Astrocyte (in vitro differentiated cells and primary cell): ENCODE measurements around the gene HOXC9. TPM values are rescaled to one million over a fixed set of nuclear protein-coding genes. Genes with fewer than 3 reads are reported as not detected.

Experiments used
- DNase-seq: peaks from one replicate; pipeline ENCODE4 v3.0.0-alpha.2; 2010; ENCODE audit warnings: low read depth
- FAIRE-seq: peaks from 2 replicates; lab custom pipeline; 2011; peaks lifted over from hg19 to GRCh38; lab: Jason Lieb, UNC
- H2AFZ ChIP-seq: 2 replicates; pipeline ENCODE4 v1.6.0; 2012; ENCODE audit warnings: low read depth, low read length, inconsistent platforms
- H3K27ac ChIP-seq: 2 replicates; pipeline ENCODE4 v1.5.1; 2011; ENCODE audit warnings: low read depth, low read length, inconsistent platforms
- H3K27me3 ChIP-seq: 2 replicates; pipeline ENCODE4 v1.6.0; 2011; ENCODE audit warnings: low read length, inconsistent platforms; ENCODE audit not compliant: insufficient read depth
- H3K36me3 ChIP-seq: 2 replicates; pipeline ENCODE4 v1.5.1; 2011; ENCODE audit warnings: low read length, inconsistent platforms; ENCODE audit not compliant: insufficient read depth
- H3K4me1 ChIP-seq: 2 replicates; pipeline ENCODE4 v1.5.1; 2011; ENCODE audit warnings: low read length, inconsistent platforms; ENCODE audit not compliant: insufficient read depth
- H3K4me2 ChIP-seq: 2 replicates; pipeline ENCODE4 v1.6.0; 2012; ENCODE audit warnings: low read length, inconsistent platforms
- H3K4me3 ChIP-seq: 2 replicates; pipeline ENCODE4 v1.5.1; 2011; ENCODE audit warnings: low read depth, mild to moderate bottlenecking, low read length, inconsistent platforms; ENCODE audit not compliant: insufficient read depth
- H3K79me2 ChIP-seq: 2 replicates; pipeline ENCODE4 v1.6.0; 2012; ENCODE audit warnings: mild to moderate bottlenecking, low read length, inconsistent platforms; ENCODE audit not compliant: insufficient read depth
- H3K9ac ChIP-seq: 2 replicates; pipeline ENCODE4 v1.6.0; 2012; ENCODE audit warnings: mild to moderate bottlenecking, low read length, inconsistent platforms
- H3K9me3 ChIP-seq: 2 replicates; pipeline ENCODE4 v1.5.1; 2012; ENCODE audit warnings: low read depth, mild to moderate bottlenecking, low read length, inconsistent platforms; ENCODE audit not compliant: insufficient read depth
- H4K20me1 ChIP-seq: 2 replicates; pipeline ENCODE4 v1.6.0; 2012; ENCODE audit warnings: low read length, inconsistent platforms; ENCODE audit not compliant: insufficient read depth
- H3K27ac Mint-ChIP-seq: one replicate; pipeline ENCODE4 v1.8.0; 2021; ENCODE audit warnings: mild to moderate bottlenecking, mixed read lengths; ENCODE audit not compliant: unreplicated experiment
- H3K27me3 Mint-ChIP-seq: one replicate; pipeline ENCODE4 v1.8.0; 2021; ENCODE audit warnings: low read depth, mixed read lengths; ENCODE audit not compliant: unreplicated experiment
- H3K36me3 Mint-ChIP-seq: one replicate; pipeline ENCODE4 v1.8.0; 2021; ENCODE audit warnings: low read depth, mixed read lengths; ENCODE audit not compliant: unreplicated experiment
- H3K4me1 Mint-ChIP-seq: one replicate; pipeline ENCODE4 v1.8.0; 2021; ENCODE audit warnings: low read depth, mixed read lengths; ENCODE audit not compliant: unreplicated experiment
- H3K4me3 Mint-ChIP-seq: one replicate; pipeline ENCODE4 v1.8.0; 2021; ENCODE audit warnings: mild to moderate bottlenecking, moderate library complexity, mixed read lengths; ENCODE audit not compliant: unreplicated experiment
- H3K9me3 Mint-ChIP-seq: one replicate; pipeline ENCODE4 v1.8.0; 2021; ENCODE audit warnings: mild to moderate bottlenecking, mixed read lengths; ENCODE audit not compliant: unreplicated experiment
- CTCF ChIP-seq: IDR thresholded peaks from 2 replicates; pipeline ENCODE4 v1.5.1; 2011; ENCODE audit warnings: low read depth, mild to moderate bottlenecking, inconsistent platforms, low read length, moderate library complexity; ENCODE audit not compliant: insufficient read depth
- EZH2 ChIP-seq: IDR thresholded peaks from 2 replicates; pipeline ENCODE4 v1.6.1; 2012; ENCODE audit warnings: mild to moderate bottlenecking, low read length, inconsistent platforms; ENCODE audit not compliant: insufficient read depth
- total RNA-seq: library from RNA; stranded (reverse); gene quantifications from 2 replicates; pipeline ENCODE4 v1.2.1, GENCODE V29; 2021

HOXC9 gene
- total RNA-seq, 1 donor from 2014 or later = not detected

GRCh38 chr12:54027442-54027786 lies 27.5 kb downstream of the HOXC9 start:
- peaks cover 91% of the 10 kb centered on the region for H3K27me3 Mint-ChIP-seq
- no peak overlapping the region for H3K4me2 ChIP-seq
- H3K9ac ChIP-seq = no peak overlapping the region
- peaks cover 25% of the 10 kb centered on the region for H3K9me3 Mint-ChIP-seq
- H3K36me3 ChIP-seq = no peaks in the 10 kb centered on the region
- no peaks in the 10 kb centered on the region for H4K20me1 ChIP-seq
- no peak overlapping the region for H3K27ac Mint-ChIP-seq
- no peak for DNase-seq
- H3K27me3 ChIP-seq = peaks cover 93% of the 10 kb centered on the region
- no peak overlapping the region for H2AFZ ChIP-seq
- no peak for FAIRE-seq
- no peak overlapping the region for H3K27ac ChIP-seq
- H3K4me1 Mint-ChIP-seq = no peaks in the 10 kb centered on the region
- H3K79me2 ChIP-seq = no peaks in the 10 kb centered on the region
- peaks cover 2% of the 10 kb centered on the region for H3K36me3 Mint-ChIP-seq
- TF ChIP-seq EZH2 (peak; percentile 26), CTCF (no peak)
- H3K4me3 ChIP-seq = no peak overlapping the region
- no peak overlapping the region for H3K4me3 Mint-ChIP-seq
- H3K4me1 ChIP-seq = no peaks in the 10 kb centered on the region
- H3K9me3 ChIP-seq = peaks cover 5% of the 10 kb centered on the region

GRCh38 chr12:54028314-54029201 lies 28.6 kb downstream of the HOXC9 start, which contains the start of gene HOXC6:
Gene HOXC6 (plus strand): TSS chr12:54028440. CDS start chr12:54028522, 82 bp downstream.
- Mint-ChIP-seq H3K27me3 (peaks cover 88% of the 10 kb centered on the region), H3K4me1 (no peaks in the 10 kb centered on the region), H3K9me3 (peaks cover 30% of the 10 kb centered on the region), H3K27ac (peak within 1 kb of the TSS; percentile 13), H3K4me3 (no peak within 1 kb of the TSS), H3K36me3 (peaks cover 2% of the 10 kb centered on the region)
- no peaks in the 10 kb centered on the region for H3K4me1 ChIP-seq
- no peak within 1 kb of the TSS for H3K4me2 ChIP-seq
- peaks cover 94% of the 10 kb centered on the region for H3K27me3 ChIP-seq
- DNase-seq (no peak), FAIRE-seq (no peak)
- H3K9me3 ChIP-seq = peaks cover 7% of the 10 kb centered on the region
- no peak within 1 kb of the TSS for H3K4me3 ChIP-seq
- H3K9ac ChIP-seq = no peak within 1 kb of the TSS
- H3K36me3 ChIP-seq = no peaks in the 10 kb centered on the region
- H3K27ac ChIP-seq = no peak within 1 kb of the TSS
- TF ChIP-seq EZH2 (peak; percentile 7), CTCF (no peak)
- no peak within 1 kb of the TSS for H2AFZ ChIP-seq
- H3K79me2 ChIP-seq = no peaks in the 10 kb centered on the region
- H4K20me1 ChIP-seq = no peaks in the 10 kb centered on the region
